Neutrophil (primary cell): ENCODE results near the gene CHRNA3.

Source experiments
- H3K27ac ChIP-seq: fragments of 200-600 bp; sonication (generic); 2 replicates; pipeline ENCODE4 v1.5.1; 2016; ENCODE audit warnings: mild to moderate bottlenecking, moderate library complexity
- H3K27me3 ChIP-seq: fragments of 200-600 bp; sonication (generic); 2 replicates; pipeline ENCODE4 v1.6.0; 2016; ENCODE audit warnings: mild to moderate bottlenecking
- H3K36me3 ChIP-seq: fragments of 200-600 bp; sonication (generic); 2 replicates; pipeline ENCODE4 v1.5.1; 2017
- H3K4me1 ChIP-seq, 2 experiments: fragments of 200-600 bp in 1 of 2; sonication (generic) in 1 of 2; 1 replicate in 1 of 2; 2 replicates in 1 of 2; pipeline versions ENCODE4 v1.5.1 to v1.6.1; 2013 to 2016; ENCODE audit warnings: low read depth in 1 of 2, low read length in 1 of 2, mild to moderate bottlenecking in 1 of 2, moderate library complexity in 1 of 2; ENCODE audit not compliant: control insufficient read depth in 1 of 2, insufficient read depth in 1 of 2
- H3K4me3 ChIP-seq, 2 experiments: fragments of 200-600 bp in 1 of 2; sonication (generic) in 1 of 2; 1 replicate in 1 of 2; 2 replicates in 1 of 2; pipeline ENCODE4 v1.5.1; 2013 to 2016; ENCODE audit warnings: low read depth in 1 of 2, low read length in 1 of 2, mild to moderate bottlenecking in 1 of 2, moderate library complexity in 1 of 2
- H3K9me3 ChIP-seq: fragments of 200-600 bp; sonication (generic); 2 replicates; pipeline ENCODE4 v1.5.1; 2016
- TF ChIP-seq, protein P1 (sequence below): fragments of 200-600 bp; sonication (generic); IDR thresholded peaks from 2 replicates; pipeline ENCODE4 v1.5.1; 2016; ENCODE audit warnings: antibody characterized with exemption

CHRNA3 gene

DNA sequence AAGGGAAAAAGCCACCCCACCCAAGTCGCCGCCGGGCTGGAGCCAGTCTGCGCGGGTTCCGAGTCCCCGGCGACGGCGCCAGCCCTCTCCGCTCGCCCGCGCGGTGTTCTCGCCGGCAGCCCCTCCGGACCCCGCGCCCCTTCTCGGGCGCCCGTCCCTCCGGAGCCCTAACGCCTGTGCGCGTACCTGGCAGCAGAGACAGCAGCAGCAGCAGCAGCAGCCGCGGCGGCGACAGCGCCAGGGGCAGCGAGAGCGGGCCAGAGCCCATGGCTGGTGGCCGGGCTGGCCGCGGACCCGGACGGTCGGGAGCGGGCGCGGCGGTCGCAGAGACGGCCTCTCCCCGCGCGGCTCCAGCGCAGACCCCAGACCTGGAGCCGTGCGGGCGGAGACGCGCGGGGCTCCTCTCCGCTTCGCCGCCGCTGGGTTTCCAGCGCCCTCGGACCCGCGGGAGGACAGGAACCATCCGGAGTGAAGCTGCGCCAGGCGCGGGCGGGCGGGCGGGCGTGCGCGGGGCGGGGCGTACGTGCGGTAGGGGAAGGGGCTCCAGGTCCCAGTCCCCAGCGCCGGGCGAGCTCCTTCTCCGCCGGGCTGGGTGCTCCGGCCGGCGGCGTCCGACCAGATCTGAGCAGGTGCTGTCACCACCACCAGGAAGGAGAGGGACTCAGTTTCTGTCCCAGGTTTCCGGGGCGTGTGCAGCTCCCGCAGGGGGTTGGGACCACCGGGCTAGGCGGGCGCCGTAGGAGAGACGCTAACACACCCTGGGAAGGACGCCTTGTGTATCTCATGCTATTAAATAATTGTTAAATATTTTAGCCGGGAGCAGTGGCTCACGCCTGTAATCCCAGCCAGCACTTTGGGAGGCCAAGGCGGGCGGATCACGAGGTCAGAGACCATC lies at the start of gene CHRNA3:
TSS of gene CHRNA3 (minus strand) at position 470 of the 895 bp plus-strand sequence. CDS start at position 268, 202 bp downstream.
- TF ChIP-seq, protein P1, sequence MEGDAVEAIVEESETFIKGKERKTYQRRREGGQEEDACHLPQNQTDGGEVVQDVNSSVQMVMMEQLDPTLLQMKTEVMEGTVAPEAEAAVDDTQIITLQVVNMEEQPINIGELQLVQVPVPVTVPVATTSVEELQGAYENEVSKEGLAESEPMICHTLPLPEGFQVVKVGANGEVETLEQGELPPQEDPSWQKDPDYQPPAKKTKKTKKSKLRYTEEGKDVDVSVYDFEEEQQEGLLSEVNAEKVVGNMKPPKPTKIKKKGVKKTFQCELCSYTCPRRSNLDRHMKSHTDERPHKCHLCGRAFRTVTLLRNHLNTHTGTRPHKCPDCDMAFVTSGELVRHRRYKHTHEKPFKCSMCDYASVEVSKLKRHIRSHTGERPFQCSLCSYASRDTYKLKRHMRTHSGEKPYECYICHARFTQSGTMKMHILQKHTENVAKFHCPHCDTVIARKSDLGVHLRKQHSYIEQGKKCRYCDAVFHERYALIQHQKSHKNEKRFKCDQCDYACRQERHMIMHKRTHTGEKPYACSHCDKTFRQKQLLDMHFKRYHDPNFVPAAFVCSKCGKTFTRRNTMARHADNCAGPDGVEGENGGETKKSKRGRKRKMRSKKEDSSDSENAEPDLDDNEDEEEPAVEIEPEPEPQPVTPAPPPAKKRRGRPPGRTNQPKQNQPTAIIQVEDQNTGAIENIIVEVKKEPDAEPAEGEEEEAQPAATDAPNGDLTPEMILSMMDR = no peak
- no peaks in the 10 kb centered on the region for H3K36me3 ChIP-seq
- H3K27ac ChIP-seq = no peak within 1 kb of the TSS
- H3K4me1 ChIP-seq = no peaks in the 10 kb centered on the region
- H3K4me3 ChIP-seq = no peak within 1 kb of the TSS
- H3K27me3 ChIP-seq = peaks cover 71% of the 10 kb centered on the region
- H3K9me3 ChIP-seq = no peaks in the 10 kb centered on the region

DNA sequence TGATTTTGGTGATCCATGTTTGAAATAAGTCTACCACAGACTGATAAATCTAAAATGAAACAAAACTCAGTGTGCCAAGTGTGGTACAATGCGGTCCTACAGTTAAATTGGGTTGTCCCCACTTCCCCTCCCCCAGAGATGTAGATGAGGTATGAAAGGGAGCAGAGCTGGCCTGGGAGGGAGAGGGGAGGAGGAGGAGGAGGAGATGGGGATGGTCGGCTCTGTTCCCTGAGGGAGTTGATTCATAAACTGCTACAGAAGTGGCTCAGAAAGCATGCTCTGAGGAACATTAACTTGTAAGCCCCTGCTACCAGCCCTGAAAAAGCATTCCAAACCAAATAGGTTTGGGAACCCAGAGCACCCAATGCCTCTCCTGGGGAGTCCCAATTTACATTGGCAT lies 48.2 kb upstream of the CHRNA3 start:
- Histone ChIP-seq H3K27me3 (no peaks in the 10 kb centered on the region), H3K36me3 (no peaks in the 10 kb centered on the region), H3K4me3 (no peak overlapping the region), H3K27ac (no peak overlapping the region), H3K9me3 (no peaks in the 10 kb centered on the region), H3K4me1 (no peaks in the 10 kb centered on the region)
- TF ChIP-seq, protein P1 = no peak

DNA sequence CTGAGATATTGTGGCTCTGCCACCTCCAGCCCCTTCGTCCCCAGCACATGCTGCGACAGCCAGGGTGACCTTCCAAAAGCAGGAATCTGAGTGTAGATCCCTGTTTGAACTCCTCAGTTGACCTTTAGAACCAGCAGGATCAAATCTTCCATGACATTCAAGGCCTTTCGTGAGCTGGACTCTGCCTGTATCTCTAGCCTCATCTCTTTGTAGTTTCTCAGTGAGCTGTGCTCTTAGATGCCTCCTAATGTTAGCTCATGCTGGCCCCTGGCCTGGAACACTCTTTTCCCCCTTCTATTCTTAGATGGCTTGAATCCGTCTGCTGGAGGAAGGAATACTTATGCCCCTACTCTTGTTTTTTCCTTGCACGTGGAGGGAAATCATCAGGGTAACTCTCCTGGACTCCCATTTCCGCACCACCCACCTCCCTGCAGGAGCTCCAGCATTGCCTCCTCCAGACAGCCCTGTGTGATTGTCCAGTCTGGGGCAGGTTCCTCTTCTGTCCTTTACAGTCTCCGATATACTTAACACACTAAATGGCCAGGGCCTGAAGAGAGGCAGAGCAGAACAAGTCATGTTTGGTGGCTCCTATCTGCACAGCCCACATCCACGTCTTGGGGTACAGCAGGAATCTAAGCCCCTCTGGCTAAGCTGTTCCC lies 46.9 kb upstream of the CHRNA3 start:
- Histone ChIP-seq H3K27ac (no peak overlapping the region), H3K4me3 (no peak overlapping the region), H3K27me3 (no peaks in the 10 kb centered on the region), H3K9me3 (no peaks in the 10 kb centered on the region), H3K36me3 (no peaks in the 10 kb centered on the region), H3K4me1 (no peaks in the 10 kb centered on the region)
- TF ChIP-seq, protein P1 = no peak

DNA sequence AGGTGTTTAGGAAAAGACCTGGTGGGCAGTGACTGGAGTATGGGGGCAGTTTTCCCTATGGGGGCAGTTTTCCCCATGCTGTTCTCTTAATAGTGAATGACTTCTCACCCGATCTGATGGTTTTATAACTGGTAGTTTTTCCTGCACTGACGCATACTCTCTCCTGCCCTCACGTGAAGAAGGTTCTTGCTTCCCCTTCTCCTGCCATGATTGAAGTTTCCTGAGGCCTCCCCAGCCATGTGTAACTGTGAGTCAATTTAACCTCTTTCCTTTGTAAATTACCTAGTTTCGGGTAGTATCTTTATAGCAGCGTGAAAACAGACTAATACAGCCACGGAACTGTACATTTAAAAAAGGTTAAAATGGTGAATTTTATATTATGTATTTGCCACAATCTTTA lies 45.2 kb upstream of the CHRNA3 start:
- Histone ChIP-seq H3K36me3 (no peaks in the 10 kb centered on the region), H3K9me3 (no peaks in the 10 kb centered on the region), H3K4me1 (no peaks in the 10 kb centered on the region), H3K27me3 (no peaks in the 10 kb centered on the region), H3K4me3 (no peak overlapping the region), H3K27ac (no peak overlapping the region)
- TF ChIP-seq, protein P1 = no peak

GRCh38 chr15:78663703-78664102 lies 42.9 kb upstream of the CHRNA3 start:
- no peaks in the 10 kb centered on the region for H3K36me3 ChIP-seq
- H3K27ac ChIP-seq = no peak overlapping the region
- TF ChIP-seq, protein P1 = no peak
- no peaks in the 10 kb centered on the region for H3K27me3 ChIP-seq
- no peaks in the 10 kb centered on the region for H3K9me3 ChIP-seq
- no peaks in the 10 kb centered on the region for H3K4me1 ChIP-seq
- no peak overlapping the region for H3K4me3 ChIP-seq
